Measurements from ENCODE around the gene MSI1.

The MSI1 gene

GRCh38 chr12:120376934-120377572 is 8.1 kb upstream of the MSI1 start:
- no peak for DNase-seq

- no peak for DNase-seq
Observed at GRCh38 chr12:120376416-120376815, 7.5 kb upstream of the MSI1 start.

GRCh38 chr12:120376009-120376408 is 7.0 kb upstream of the MSI1 start:
- no peak for DNase-seq

GRCh38 chr12:120373683-120374082 is 4.7 kb upstream of the MSI1 start:
- DNase-seq, result no peak

- DNase-seq, result no peak
Observed at GRCh38 chr12:120370343-120371243, 1.6 kb upstream of the MSI1 start.

GRCh38 chr12:120369603-120370342 is 809 bp upstream of the MSI1 start:
- no peak for DNase-seq

DNA sequence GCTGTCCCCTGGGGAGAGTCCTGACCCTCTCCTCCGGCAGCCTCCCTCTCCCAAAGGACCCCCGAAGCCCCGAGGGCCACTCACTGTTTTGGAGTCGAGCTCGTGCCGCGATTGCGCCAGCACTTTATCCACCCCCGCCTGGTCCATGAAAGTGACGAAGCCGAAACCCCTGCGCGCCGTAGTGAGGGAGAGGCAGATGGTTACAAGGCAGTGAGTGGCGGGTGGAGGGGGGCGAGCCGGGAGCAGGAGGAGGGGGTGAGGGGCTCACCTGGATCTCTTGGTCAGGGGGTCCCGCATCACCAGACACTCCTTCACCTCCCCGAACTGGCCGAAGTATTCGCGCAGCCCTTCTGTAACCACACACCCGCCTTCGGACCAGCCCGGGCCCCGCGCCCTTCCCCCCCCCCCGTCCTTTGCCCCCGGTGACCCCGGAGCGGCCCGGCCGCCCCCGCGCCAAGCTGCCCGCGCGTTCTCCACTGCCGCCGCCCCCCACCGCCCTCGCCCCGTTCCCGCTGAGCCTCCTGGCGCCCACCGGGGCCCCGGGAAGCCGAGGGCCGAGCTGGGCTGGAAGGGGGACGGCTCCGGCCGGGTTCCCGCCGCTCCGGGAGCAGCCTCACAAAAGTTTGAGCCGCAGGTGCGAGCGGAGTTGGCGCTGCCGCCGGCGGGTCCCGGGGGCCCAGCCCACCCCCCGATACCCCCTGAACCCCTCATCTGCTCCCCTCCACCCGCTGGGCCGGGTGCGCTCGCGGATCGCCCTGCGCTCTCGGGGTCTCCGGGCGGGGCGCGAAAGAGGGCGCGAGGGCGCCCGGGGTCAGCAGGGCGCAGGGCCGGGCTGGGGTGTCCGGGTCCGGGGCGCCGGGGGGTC is 808 bp downstream of the MSI1 start:
- no peak for DNase-seq

GRCh38 chr12:120367233-120367923 is 1.6 kb downstream of the MSI1 start:
- no peak for DNase-seq

- no peak for DNase-seq
Observed at GRCh38 chr12:120366845-120367232, 2.1 kb downstream of the MSI1 start.

GRCh38 chr12:120366341-120366705 is 2.6 kb downstream of the MSI1 start:
- no peak for DNase-seq

DNA sequence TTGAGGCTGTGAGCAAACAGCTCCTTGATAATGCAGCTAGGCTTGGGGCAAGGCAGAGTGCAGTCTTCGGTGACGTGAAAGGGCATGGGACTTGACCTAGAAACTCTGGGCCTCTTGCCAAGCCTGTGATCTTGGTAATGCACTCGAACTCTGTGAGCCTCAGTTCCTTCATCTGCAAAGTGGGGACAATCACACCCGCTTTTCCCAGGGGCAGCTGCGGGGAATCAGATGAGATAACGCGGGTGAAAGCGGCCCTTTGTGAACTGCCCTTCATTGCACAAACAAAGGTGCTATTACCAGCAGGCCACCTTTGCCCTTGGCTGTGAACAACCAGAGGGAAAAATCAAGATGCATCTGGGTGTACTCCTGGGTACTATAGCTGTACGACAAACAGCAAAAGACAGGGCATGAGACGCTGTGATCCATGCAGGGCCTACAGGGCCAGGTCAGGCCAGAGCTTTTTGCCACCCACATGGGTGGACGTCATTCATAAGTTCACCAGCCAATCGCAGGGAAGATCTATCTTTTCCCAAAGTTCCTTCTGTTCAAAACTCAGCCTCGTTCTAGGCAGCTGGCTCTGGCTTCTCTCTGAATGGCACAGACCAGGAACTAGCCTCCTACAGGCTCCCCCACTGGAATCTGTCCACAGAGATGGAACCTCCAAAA is 3.2 kb downstream of the MSI1 start:
- no peak for DNase-seq

- DNase-seq, result no peak
Observed at GRCh38 chr12:120364487-120364886, 4.5 kb downstream of the MSI1 start.

- no peak for DNase-seq
Observed at GRCh38 chr12:120363274-120363855, 5.6 kb downstream of the MSI1 start.

GRCh38 chr12:120362516-120363273 is 6.3 kb downstream of the MSI1 start:
- DNase-seq, result no peak

DNA sequence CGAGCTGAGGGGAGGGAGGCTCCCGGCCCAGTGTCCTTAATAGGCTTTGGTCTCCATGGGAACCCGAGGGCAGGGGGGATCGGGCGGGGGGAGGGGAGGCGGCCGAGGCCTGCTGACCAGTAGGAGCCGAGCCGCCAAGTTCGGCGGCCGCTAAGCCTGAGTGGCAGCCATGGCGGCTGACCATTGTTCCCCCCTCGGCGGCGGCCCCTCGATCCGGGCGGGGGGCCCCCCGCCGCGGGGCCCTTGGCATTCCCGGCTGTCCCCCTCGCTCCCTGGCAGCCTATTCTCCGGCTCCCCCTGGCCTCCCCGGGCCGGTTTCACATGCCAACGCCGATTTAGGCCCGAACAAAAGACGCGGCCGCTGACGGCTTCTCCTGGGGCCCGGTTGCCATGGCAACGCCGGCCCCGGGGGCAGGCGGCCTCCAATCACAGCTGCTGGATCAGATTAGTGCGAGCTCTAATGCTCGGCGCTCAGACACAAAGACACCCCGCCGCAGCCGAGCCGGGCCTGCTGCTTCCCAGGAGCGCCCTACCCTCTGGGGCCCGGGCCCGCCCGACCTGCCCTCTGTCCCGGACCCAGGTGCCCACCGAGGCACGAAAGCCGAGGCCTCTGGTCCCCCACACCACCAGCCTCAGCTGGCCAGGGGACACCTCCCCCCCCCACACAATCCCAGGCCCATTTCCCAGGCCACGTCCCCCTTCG is 7.3 kb downstream of the MSI1 start:
- DNase-seq, result no peak

DNA sequence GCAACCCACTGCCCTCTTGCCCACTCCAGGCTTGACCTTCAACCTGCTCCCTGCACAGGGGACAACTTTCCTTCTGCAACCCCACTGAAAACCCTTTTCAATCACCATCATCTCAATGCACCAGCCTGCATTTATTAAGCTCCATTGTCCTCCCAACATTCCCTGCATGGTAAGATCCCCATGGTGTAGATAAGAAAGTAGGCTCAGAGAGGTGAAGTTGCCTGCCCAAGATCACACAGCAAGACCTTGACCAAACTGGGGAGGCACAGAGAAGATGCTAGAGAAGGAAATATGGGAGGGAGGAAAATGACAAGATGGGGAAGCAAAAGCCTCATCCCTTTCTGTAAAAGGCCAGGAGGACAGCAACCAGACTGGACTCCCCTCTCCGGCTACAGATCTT is 9.8 kb downstream of the MSI1 start:
- DNase-seq, result no peak

GRCh38 chr12:120358412-120359100 is 10.4 kb downstream of the MSI1 start:
- no peak for DNase-seq

DNA sequence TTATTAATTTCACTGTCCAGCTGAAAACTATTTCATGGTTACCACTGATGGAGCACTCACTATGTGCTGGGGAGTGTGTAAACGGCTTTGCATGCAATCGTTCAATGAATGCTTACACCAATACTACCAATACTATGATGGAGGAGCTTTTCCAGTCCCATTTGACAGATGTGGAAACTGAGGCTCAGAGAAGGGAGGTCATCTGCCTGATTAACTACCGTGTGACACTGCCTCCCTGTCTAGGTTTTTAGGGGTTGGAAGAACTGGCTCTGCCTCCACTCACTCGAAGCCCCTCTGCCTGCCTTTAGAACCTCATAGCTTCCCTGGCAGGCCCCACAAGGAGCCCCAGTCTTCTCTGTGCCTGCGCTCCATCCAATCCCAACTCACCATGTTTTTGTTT is 11.9 kb downstream of the MSI1 start:
- DNase-seq, result no peak

- peak; percentile 9 for DNase-seq
Observed at GRCh38 chr12:120356567-120357030, 12.4 kb downstream of the MSI1 start.

All from KG1 (cell line).